GM12875 (cell line): Measurements from ENCODE around the gene NAV1.
A peak's percentile ranks its signal among the peaks of the same experiment; 100 is the strongest.

ENCODE experiments used
- H3K4me3 ChIP-seq: one replicate; pipeline ENCODE4 v1.5.1; 2011; ENCODE audit warnings: low read depth, low read length, control low read depth
- CTCF ChIP-seq: IDR thresholded peaks from 2 replicates; pipeline ENCODE4 v1.5.1; 2011; ENCODE audit warnings: low read depth, mild to moderate bottlenecking, control low read depth, inconsistent platforms, low read length, moderate library complexity, borderline replicate concordance; ENCODE audit not compliant: insufficient read depth

NAV1 gene

DNA sequence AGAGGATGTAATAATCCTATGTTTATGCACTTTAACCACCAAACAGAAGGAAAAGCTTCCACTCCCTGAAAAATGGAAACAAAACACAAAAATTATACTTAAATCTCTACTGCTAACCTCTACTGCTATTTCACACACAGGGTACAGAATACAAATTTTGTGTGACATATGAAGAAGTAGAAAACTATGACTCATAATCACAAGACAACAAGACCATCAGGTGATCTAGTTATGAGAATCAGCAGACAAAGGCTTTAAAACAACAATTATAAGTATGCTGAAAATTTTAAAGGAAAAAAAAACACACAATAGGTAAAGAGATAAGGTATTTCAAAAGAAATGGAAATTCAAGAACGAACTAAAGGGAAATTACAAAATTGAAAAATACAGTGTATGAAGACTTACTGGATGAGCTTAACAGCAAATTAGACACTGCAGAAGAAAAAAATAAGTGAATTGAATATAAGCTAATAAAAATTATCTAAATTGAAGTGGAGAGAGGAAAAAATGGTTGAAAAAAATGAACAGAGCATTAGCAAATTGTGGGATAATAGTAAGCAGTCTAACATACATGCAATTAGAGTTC lies 13.6 kb upstream of the NAV1 start:
- no peak overlapping the region for H3K4me3 ChIP-seq
- TF ChIP-seq CTCF: no peak

- no peak for TF ChIP-seq CTCF
- H3K4me3 ChIP-seq: no peak overlapping the region
Measured at GRCh38 chr1:201527879-201528278, 11.0 kb upstream of the NAV1 start.

GRCh38 chr1:201528631-201529252 lies 10.2 kb upstream of the NAV1 start:
- TF ChIP-seq CTCF: no peak
- no peak overlapping the region for H3K4me3 ChIP-seq

- H3K4me3 ChIP-seq: no peak overlapping the region
Measured at GRCh38 chr1:201530741-201531531, 8.0 kb upstream of the NAV1 start.

GRCh38 chr1:201531551-201532425 lies 7.1 kb upstream of the NAV1 start:
- no peak overlapping the region for H3K4me3 ChIP-seq

More at GRCh38 chr1:201530741-201531531, 8.0 kb upstream of the NAV1 start:
- peak; percentile 75 for TF ChIP-seq CTCF

DNA sequence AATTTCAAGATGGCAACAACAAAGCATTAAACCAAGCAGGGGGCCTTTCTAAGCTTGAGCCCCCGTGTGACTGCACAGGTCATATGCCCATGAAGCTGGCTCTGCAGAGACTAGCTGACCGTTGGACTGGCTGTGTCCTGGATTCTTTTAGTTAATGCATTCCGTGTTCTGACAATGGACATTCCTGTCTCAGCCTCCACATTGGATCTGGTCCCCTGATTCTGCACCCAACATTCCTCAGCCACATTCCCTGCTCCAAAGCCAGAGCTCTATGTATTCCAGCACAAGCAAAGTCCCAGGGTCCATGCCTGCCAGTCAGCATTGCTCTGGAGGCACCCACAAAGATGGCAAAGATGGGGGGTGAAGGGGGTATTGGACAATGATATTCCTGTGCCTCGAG lies 5.1 kb upstream of the NAV1 start:
- TF ChIP-seq CTCF: no peak
- no peak overlapping the region for H3K4me3 ChIP-seq

More at GRCh38 chr1:201531551-201532425, 7.1 kb upstream of the NAV1 start:
- no peak for TF ChIP-seq CTCF
